PC-3 (cell line): ENCODE data around the gene KCNC2. TPM values are rescaled to one million over a fixed set of nuclear protein-coding genes. Genes with fewer than 3 reads are reported as not detected.

ENCODE experiments used
- ATAC-seq: fragments of 200-7000 bp; cut with Tn5 transposase; 2 replicates; pipeline ENCODE4 v1.9.1; 2020; ENCODE audit warnings: mild to moderate bottlenecking, moderate library complexity
- BruUV-seq: library from RNA; stranded (reverse); fragments of 400-500 nt; replicated peaks from 2 replicates; lab custom pipeline; 2021; lab: Mats Ljungman, UMichigan
- CTCF ChIA-PET: fragments of 300-600 bp; sonication (Branson Sonifier 250); formaldehyde crosslinking; loops from one replicate; lab custom pipeline; 2022; ENCODE audit warnings: antibody characterized with exemption; lab: Charles Lee
- POLR2A ChIA-PET: fragments of 300-600 bp; sonication (Branson Sonifier 250); formaldehyde crosslinking; loops from one replicate; lab custom pipeline; 2022; ENCODE audit warnings: antibody characterized with exemption; ENCODE audit not compliant: unreplicated experiment; lab: Charles Lee
- DNase-seq: peaks from one replicate; pipeline ENCODE4 v3.0.0-alpha.2; 2015
- H2AFZ ChIP-seq: fragments of 300-600 bp; sonication (generic); 2 replicates; pipeline ENCODE4 v1.6.0; 2016; ENCODE audit warnings: antibody characterized with exemption, low read length
- H3F3A ChIP-seq: fragments of 300-600 bp; sonication (generic); one replicate; pipeline ENCODE4 v1.6.0; 2017; ENCODE audit warnings: antibody characterized with exemption, low read length, control low read depth, mild to moderate bottlenecking; ENCODE audit not compliant: unreplicated experiment
- H3K27ac ChIP-seq: fragments of 300-600 bp; sonication (generic); 2 replicates; pipeline ENCODE4 v1.5.1; 2016; ENCODE audit warnings: mild to moderate bottlenecking, low read length
- H3K27me3 ChIP-seq: fragments of 300-600 bp; sonication (generic); 2 replicates; pipeline ENCODE4 v1.6.1; 2016; ENCODE audit warnings: low read length, mixed read lengths
- H3K36me3 ChIP-seq: fragments of 300-600 bp; sonication (generic); 2 replicates; pipeline ENCODE4 v1.6.1; 2016; ENCODE audit warnings: low read depth, mixed run types, low read length, mixed read lengths
- H3K4me1 ChIP-seq: fragments of 300-600 bp; sonication (generic); 2 replicates; pipeline ENCODE4 v1.5.1; 2016; ENCODE audit warnings: low read length; ENCODE audit not compliant: insufficient read depth
- H3K4me2 ChIP-seq: fragments of 300-600 bp; sonication (generic); 2 replicates; pipeline ENCODE4 v1.6.0; 2016; ENCODE audit warnings: low read length
- H3K4me3 ChIP-seq: fragments of 300-600 bp; sonication (generic); 2 replicates; pipeline ENCODE4 v1.5.1; 2016; ENCODE audit warnings: mild to moderate bottlenecking, low read length, mixed read lengths
- H3K79me2 ChIP-seq: fragments of 300-600 bp; sonication (generic); 2 replicates; pipeline ENCODE4 v1.6.1; 2017; ENCODE audit warnings: low read length, mixed read lengths
- H3K9ac ChIP-seq: fragments of 300-600 bp; sonication (generic); 2 replicates; pipeline ENCODE4 v1.6.0; 2016; ENCODE audit warnings: mild to moderate bottlenecking, low read length
- H3K9me2 ChIP-seq: fragments of 300-600 bp; sonication (generic); replicated peaks from 2 replicates; pipeline ENCODE4 v1.6.1; 2016; ENCODE audit warnings: mixed run types, low read length, mixed read lengths
- H3K9me3 ChIP-seq: fragments of 300-600 bp; sonication (generic); 2 replicates; pipeline ENCODE4 v1.6.1; 2016; ENCODE audit warnings: low read length, mixed read lengths
- H4K20me1 ChIP-seq: fragments of 300-600 bp; sonication (generic); 2 replicates; pipeline ENCODE4 v1.6.1; 2016; ENCODE audit warnings: low read length, mixed read lengths
- CTCF ChIP-seq: fragments of 300-600 bp; sonication (generic); conservative IDR thresholded peaks from 2 replicates; pipeline ENCODE4 v1.5.1; 2017; ENCODE audit warnings: antibody characterized with exemption, low read depth, mild to moderate bottlenecking, low read length
- EZH2 ChIP-seq: fragments of 300-600 bp; sonication (generic); IDR thresholded peaks from one replicate; pipeline ENCODE4 v1.6.1; 2017; ENCODE audit warnings: antibody characterized with exemption, mild to moderate bottlenecking, low read length; ENCODE audit not compliant: unreplicated experiment
- EZH2phosphoT487 ChIP-seq: fragments of 300-600 bp; sonication (generic); IDR thresholded peaks from 2 replicates; pipeline ENCODE4 v1.6.1; 2018; ENCODE audit warnings: mild to moderate bottlenecking, antibody characterized with exemption, low read length, borderline replicate concordance
- intact Hi-C: fragments of 100-400 bp; cut with micrococcal nuclease; formaldehyde crosslinking; loops from 2 replicates; pipeline ENCODE4 v1.9.0; 2023
- total RNA-seq: library from RNA; depleted of rRNA; stranded (reverse); fragments of >200 nt; gene quantifications from 2 replicates; pipeline ENCODE4 v1.2.3, GENCODE V29; 2014

Gene KCNC2
- total RNA-seq, 1 experiment from 2014 or later: not detected

GRCh38 chr12:75157385-75157784 lies 52.3 kb downstream of the KCNC2 start:
- H3K4me3 ChIP-seq: no peak overlapping the region
- H4K20me1 ChIP-seq: no peaks in the 10 kb centered on the region
- H3K4me1 ChIP-seq: no peaks in the 10 kb centered on the region
- no peak overlapping the region for H2AFZ ChIP-seq
- H3F3A ChIP-seq: no peaks in the 10 kb centered on the region
- ATAC-seq (no peak), DNase-seq (no peak)
- H3K9me3 ChIP-seq: no peaks in the 10 kb centered on the region
- TF ChIP-seq EZH2phosphoT487 (no peak), EZH2 (no peak), CTCF (no peak)
- H3K4me2 ChIP-seq: no peak overlapping the region
- BruUV-seq: no TSS peak
- CTCF ChIA-PET: no interaction called here
- POLR2A ChIA-PET: no interaction called here
- H3K9ac ChIP-seq: no peak overlapping the region
- no peaks in the 10 kb centered on the region for H3K27me3 ChIP-seq
- intact Hi-C loops: no loop called here
- H3K27ac ChIP-seq: no peak overlapping the region
- no peaks in the 10 kb centered on the region for H3K79me2 ChIP-seq
- H3K36me3 ChIP-seq: no peaks in the 10 kb centered on the region
- no peaks in the 10 kb centered on the region for H3K9me2 ChIP-seq

- intact Hi-C loops: no loop called here
Observed at GRCh38 chr12:75155962-75156361, 53.7 kb downstream of the KCNC2 start.

More at GRCh38 chr12:75155962-75156361, 53.7 kb downstream of the KCNC2 start:
- TF ChIP-seq EZH2 (no peak), CTCF (no peak), EZH2phosphoT487 (no peak)
- Histone ChIP-seq H3F3A (no peaks in the 10 kb centered on the region), H3K4me3 (no peak overlapping the region), H4K20me1 (no peaks in the 10 kb centered on the region), H3K27ac (no peak overlapping the region), H3K36me3 (no peaks in the 10 kb centered on the region), H3K4me2 (no peak overlapping the region), H3K27me3 (no peaks in the 10 kb centered on the region), H3K9me2 (no peaks in the 10 kb centered on the region), H2AFZ (no peak overlapping the region), H3K9ac (no peak overlapping the region), H3K79me2 (no peaks in the 10 kb centered on the region), H3K4me1 (no peaks in the 10 kb centered on the region), H3K9me3 (no peaks in the 10 kb centered on the region)
- DNase-seq (no peak), ATAC-seq (no peak; the same call in 1 of the 2 replicates)
- no TSS peak for BruUV-seq
- CTCF ChIA-PET: no interaction called here
- POLR2A ChIA-PET: no interaction called here
